CD4-positive, alpha-beta T cell treated with Interleukin-4 for 4 hours (primary cell): ENCODE data around the gene TRIM72.
"Not testable (repeated sequence)": the region's sequence is repeated elsewhere in the genome, so short reads cannot be mapped to it uniquely, and the experiment has no call there.

Source experiments
- DNase-seq: peaks from one replicate; pipeline ENCODE4 v3.0.0-alpha.2; 2020

The TRIM72 gene

DNA sequence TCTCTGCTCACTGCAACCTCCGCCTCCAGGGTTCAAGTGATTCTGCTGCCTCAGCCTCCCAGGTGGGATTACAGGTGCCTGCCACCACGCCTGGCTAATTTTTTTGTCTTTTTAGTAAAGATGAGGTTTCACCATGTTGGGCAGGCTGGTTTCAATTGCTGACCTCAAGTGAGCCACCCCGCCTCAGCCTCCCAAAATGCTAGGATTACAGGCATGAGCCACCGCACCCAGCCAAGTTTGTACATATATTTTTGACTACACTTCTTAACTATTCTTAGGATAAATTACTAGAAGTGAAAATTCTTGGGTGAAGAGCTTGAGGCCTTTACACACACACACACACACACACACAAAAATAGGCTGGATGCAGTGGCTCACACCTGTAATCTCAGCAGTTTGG, 44.4 kb downstream of the TRIM72 start:
- DNase-seq, result no peak

DNA sequence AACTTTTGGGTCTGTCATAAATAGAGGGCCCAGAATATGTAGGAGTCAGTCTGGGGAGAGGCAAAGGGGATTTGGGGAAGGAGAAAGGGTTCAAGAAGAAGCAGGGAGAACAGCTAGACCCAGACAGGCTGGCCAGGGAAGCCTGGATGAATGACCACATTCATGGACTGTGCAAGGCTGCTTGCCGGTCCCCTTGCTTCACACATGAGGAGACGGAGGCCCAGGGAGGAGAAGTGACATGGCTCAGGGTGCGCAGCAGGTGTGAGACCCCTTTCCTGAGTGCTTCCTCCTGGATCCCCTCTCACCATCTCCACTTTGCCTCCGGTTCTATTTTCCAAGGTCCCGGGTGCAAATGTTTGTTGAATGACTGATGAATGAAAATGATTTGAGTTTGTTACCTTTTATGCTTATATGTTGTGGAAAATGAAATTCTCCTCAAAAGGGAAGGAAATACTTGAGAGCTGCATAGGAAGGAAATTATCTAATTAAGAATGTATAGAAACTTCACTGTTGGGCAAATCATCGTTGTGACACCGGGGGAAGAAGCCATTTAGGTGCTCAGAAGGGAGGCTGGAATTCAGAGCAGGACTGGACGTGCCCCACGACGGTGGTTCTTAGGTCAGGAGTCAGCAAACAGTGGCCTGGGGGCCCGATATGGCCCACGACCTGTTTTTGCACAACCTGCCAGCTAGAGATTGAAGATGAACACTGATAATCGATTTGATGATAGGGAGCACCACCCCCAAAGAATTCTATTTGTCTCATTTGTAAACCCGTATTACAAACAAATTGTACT, 46.4 kb downstream of the TRIM72 start:
- DNase-seq, result no peak

DNA sequence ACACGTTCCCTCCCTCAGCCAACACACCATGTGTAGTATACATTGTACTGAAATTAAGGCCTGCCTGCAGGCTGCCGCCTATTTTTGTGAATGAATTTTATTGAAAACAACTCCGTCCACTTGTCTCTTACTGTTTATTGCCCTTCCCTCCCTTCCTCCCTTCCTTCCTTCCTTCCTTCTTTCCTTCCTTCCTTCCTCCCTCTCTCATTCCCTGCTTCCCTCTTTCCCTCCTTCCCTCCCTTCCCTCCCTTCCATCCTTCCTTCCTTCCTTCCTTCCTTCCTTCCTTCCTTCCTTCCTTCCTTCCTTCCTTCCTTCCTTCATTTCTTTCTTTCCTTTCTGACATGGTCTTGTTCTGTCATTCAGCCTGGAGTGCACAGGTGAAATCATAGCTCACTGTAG, 48.2 kb downstream of the TRIM72 start:
- DNase-seq, result no peak

DNA sequence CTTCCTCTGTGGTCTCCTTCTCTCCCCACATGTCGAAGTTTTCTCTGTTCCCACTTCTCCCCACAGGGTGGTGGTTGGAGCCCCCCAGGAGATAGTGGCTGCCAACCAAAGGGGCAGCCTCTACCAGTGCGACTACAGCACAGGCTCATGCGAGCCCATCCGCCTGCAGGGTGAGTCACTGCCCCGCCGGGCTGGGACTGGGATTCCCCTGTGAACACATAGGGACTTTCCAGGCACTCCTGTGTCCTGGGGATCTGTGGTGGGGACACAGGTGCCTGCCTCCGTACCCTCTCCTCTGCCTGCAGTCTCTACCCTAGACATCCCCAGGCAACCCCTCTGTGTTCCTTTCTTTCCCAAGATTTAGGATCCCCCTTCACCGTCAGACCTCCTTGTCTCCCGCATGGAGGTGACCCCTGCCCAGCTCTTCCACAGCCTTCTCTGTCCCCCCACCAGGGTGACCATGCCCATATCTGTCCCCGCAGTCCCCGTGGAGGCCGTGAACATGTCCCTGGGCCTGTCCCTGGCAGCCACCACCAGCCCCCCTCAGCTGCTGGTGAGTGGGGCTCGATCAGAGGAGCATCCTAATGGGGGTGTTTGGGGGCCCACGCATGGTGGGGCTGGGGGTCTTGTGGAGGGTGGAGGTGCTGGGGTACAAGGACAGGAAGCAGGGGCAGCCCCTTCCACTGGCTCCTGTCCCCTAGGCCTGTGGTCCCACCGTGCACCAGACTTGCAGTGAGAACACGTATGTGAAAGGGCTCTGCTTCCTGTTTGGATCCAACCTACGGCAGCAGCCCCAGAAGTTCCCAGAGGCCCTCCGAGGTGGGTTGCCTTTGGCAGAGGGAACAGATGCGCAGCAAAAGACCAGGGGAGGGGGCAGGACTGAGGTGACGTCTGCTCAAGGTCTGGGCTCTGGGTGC, 51.7 kb downstream of the TRIM72 start:
- peak; percentile 77 for DNase-seq

DNA sequence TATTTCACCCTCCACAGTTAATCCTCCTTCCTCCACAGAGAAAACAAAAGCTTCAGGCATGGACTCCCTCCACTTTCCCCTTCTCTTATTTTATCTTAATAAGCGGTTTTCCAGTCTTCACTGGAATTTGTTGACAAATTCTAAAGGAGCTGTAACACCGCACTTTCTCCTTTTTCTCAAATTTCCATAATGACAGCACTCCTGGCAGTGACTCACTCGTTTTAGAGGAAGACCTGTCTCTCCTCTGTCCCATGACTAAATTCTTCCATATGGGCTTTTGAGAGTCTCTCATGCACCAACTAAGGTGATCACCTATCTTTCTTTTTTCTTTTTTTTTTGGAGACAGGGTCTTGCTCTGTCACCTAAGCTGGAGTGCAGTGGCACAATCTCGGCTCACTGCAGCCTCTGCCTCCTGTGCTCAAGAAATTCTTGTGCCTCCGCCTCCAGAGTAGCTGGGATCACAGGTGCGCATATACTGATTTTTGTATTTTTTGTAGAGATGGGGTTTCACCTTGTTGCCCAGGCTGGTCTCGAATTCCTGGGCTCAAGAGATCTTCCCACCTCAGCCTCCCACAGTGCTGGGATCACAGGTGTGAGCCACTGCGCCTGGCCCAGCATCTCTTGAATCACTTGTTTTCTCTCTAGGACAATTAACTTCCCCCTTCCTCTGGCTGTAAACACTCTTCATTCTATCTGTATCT, 53.6 kb downstream of the TRIM72 start:
- no peak for DNase-seq

DNA sequence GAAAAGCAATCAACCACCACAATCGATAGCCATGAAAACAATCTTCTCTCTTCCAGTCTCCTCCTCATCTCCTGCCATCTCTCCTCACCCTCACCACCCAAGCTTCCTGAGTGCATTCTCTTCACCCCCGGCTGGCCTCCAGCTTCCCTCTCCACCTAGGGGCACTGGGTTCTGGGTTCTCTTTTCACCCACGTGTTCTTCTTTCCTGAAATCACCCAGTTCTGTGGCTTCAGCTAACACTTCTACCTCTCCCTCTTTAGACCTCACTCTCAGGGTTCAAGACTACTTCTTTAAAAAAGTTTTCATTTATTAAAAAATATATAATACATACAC, 54.1 kb downstream of the TRIM72 start:
- no peak for DNase-seq

DNA sequence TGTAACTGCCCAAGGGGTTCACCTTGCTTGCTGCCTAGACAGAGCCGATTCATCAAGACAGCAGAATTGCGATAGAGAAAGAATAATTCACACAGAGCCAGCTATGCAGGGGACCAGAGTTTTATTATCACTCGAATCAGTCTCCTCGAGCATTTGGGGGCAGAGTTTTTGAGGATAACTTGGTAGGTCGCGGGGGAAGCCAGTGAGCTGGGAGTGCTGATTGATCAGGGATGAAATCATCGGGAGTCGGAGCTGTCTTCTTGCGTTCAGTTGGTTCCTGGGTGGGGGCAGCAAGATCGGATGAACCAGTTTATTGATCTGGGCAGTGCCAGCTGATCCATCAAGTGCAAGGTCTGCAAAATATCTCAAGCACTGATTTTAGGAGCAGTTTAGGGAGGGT, 55.0 kb downstream of the TRIM72 start:
- DNase-seq, result no peak

DNA sequence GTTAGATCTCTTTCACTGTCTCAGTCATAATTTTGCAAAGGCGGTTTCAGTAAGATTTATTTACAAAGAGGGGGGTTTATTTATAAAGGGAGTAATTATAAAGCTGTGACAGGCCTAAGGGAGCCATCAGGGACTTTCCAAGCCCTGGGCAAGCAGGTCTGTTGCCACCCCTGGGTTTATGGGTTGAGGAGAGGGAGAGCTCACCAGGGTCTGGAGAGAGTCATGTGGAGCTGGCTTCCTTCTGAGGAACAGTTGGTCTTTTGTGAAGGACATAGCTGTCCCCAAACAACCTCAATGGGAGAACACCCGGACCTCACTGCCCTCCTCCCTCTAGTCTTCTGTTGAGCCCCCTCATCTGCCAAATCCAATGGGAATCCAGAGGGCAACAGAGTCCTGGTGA, 55.6 kb downstream of the TRIM72 start:
- no peak for DNase-seq

DNA sequence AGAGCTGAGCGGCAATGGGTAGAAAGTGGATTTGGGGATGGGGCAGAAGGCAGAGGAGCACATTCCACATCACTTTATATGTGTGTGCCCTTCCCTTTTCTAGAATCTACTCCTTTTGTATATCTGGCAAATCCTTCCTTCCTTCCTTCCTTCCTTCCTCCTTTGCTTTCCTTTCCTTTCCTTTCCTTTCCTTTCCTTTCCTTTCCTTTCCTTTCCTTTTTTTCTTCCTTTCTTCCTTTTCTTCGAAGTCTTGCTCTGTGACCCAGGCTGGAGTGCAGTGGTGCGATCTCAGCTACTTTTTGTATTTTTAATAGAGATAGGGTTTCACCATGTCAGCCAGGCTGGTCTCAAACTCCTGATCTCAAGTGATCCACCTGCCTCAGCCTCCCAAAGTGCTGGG, 56.1 kb downstream of the TRIM72 start:
- not testable (repeated sequence) for DNase-seq

DNA sequence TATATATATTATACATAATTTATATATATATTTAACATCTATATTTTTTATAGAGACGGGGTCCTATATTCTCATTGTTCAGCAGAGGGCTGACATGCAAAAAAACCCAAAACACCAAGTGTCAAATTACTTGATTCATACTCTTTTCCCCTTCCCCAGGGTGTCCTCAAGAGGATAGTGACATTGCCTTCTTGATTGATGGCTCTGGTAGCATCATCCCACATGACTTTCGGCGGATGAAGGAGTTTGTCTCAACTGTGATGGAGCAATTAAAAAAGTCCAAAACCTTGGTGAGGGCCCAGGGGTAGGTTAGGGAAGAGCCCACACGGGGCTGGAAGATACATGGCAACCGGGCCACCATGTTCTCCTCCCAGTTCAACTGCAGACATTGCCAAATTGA, 56.9 kb downstream of the TRIM72 start:
- DNase-seq, result no peak

DNA sequence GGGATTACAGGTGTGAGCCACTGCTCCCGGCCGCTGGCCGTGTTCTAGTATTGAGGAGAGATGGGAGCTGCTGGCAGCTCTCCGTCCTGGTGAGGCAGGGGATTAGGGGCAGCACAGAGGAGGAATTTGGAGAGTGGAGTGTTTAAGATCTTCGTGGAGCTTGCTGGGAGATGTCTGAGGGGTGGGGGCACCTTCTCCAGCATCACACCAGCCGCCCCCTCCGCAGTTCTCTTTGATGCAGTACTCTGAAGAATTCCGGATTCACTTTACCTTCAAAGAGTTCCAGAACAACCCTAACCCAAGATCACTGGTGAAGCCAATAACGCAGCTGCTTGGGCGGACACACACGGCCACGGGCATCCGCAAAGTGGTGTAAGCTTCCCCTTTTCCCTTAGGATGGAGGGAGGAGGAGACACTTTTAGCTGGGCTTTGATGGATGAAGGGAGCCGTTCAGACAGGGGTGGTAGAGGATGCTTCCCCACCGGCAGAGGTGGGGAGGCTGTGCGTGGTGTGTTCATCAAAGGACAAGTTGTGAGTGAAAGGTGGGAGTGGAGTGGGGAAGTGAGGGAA, 57.8 kb downstream of the TRIM72 start:
- no peak for DNase-seq

DNA sequence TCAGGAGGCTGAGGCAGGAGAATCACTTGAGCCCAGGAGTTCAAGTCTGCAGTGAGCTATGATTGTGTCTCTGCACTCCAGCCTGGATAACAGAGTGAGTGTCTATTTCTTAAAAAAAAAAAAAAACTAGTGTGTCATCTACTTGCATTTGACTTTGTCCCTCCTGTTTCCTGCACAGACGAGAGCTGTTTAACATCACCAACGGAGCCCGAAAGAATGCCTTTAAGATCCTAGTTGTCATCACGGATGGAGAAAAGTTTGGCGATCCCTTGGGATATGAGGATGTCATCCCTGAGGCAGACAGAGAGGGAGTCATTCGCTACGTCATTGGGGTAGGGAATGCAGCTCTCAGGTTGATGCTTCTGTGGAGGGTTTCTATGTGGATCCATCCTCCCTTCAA, 59.3 kb downstream of the TRIM72 start:
- DNase-seq, result no peak

DNA sequence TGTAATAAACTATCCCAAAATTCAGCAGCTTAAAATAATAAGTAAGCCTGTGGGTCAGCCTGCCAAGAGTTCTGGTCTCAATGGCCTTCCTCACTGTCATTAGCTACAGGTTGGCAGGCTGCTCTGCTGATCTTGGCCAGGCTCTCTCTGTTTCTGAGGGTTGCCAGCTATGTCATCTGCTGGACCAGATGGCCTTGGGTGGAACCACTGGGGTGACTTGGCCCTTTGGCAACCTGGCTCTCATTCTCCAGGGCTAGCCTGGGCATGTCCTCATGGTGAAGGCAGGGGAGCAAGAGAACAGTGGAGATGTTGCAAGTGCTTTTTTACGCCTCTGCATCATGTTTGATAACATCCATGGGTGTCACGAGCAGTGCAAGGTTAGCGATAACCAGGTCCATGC, 59.8 kb downstream of the TRIM72 start:
- no peak for DNase-seq

DNA sequence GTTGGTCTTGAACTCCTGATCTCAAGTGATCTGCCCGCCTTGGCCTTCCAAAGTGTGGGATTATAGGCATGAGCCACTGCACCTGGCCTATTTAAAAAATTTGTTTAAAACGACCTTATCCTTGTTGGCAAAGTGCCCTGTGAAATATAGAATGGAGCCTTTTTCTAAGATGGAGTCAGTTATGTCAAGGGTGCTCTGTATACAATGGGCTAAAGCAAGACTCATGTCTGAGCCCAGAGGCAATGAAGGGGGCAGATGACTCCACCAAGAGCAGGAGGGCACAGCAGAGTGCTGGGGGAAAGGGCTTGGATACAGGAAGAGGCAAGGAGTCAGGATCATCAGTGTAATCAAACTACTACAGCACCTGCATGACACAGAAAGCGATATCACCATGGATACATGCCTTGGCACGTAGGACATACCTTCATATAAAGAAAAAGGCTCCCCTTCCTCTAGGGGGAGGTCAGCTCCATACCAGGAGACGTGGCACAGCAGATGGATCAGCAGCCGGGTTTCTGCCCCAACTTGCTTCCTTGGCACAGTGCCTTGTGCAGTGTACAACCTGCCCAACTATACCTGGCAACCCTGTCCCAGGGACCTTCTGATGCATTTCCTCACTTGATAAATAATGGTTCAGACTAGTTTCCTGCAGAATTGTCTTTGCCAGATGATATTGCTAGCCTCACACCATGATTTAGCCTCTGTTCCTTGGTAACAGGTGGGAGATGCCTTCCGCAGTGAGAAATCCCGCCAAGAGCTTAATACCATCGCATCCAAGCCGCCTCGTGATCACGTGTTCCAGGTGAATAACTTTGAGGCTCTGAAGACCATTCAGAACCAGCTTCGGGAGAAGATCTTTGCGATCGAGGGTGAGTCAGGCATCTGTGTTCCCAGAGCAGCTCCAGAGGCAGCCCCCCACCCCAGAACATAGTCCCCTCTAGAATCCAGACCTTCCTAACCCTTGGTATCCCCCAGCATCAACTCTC, 61.2 kb downstream of the TRIM72 start:
- DNase-seq, result no peak

DNA sequence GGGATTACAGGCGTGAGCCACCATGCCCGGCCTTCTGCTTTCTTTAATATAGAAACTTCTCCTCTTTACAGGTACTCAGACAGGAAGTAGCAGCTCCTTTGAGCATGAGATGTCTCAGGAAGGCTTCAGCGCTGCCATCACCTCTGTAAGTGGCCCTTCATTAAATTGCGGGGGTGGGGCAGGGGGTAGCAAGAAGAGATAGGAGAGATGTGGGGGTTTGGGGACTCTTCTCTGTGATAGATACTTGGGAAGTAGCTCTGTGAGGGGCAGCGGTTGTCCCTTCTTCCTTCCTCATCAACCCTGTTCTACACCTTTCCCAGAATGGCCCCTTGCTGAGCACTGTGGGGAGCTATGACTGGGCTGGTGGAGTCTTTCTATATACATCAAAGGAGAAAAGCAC, 62.7 kb downstream of the TRIM72 start:
- no peak for DNase-seq

DNA sequence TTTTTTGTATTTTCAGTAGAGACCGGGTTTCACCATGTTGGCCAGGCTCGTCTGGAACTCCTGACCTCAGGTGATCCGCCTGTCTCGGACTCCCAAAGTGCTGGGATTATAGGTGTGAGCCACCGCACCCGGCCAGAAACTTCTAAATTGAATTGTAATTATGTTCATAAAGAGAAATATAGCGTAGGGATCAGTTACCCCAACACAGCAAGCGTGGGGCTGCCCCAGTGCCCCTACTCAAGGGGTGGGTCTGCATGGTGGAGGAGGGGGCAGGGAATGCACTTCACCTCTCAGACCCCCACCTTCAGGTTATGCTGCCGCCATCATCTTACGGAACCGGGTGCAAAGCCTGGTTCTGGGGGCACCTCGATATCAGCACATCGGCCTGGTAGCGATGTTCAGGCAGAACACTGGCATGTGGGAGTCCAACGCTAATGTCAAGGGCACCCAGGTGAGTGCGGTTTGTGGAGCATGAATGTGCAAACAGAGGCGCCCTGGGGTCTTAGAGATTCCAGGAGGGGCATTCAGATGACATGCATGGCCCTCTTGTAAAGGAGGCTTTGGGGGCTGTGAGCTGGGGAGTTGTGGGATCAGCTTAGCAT, 63.8 kb downstream of the TRIM72 start:
- DNase-seq, result no peak

DNA sequence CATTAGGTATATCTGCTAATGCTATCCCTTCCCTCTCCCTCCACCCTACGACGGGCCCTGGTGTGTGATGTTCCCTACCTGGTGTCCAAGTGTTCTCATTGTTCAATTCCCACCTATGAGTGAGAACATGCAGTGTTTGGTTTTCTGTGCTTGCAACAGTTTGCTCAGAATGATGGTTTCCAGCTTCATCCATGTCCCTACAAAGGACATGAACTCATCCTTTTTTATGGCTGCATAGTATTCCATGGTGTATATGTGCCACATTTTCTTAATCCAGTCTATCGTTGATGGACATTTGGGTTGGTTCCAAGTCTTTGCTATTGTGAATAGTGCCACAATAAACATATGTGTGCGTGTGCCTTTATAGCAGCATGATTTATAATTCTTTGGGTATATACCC, 64.9 kb downstream of the TRIM72 start:
- DNase-seq, result not testable (repeated sequence)
